ENCODE results near the gene STAT3.
"Not testable (repeated sequence)": the region's sequence is repeated elsewhere in the genome, so short reads cannot be mapped to it uniquely, and the experiment has no call there.

The STAT3 gene

DNA sequence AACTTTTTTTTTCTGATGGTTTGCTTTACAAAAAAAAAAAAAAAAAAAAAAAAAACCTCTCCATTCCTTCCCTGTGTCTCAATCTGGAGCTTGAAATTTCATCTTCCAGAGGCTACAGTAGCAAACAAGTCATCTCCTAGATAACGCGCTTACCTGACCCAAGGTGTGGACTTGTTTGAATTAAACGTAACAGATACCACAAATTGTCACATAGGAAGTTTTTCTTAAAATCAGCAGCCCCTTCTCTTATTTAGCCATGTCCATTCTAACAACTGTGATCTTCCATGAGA, 114.0 kb downstream of the STAT3 start:
- H3K4me3 ChIP-seq: peak overlapping the region in 1 of 7 experiments; percentile 84
- peak overlapping the region in 3 of 21 experiments; percentile 94 to 96 (median 94) for H3K27ac ChIP-seq

- H3K27ac ChIP-seq: peak overlapping the region in 7 of 21 experiments; percentile 0 to 96 (median 29)
Observed at GRCh38 chr17:42273474-42274252, 114.6 kb downstream of the STAT3 start.

DNA sequence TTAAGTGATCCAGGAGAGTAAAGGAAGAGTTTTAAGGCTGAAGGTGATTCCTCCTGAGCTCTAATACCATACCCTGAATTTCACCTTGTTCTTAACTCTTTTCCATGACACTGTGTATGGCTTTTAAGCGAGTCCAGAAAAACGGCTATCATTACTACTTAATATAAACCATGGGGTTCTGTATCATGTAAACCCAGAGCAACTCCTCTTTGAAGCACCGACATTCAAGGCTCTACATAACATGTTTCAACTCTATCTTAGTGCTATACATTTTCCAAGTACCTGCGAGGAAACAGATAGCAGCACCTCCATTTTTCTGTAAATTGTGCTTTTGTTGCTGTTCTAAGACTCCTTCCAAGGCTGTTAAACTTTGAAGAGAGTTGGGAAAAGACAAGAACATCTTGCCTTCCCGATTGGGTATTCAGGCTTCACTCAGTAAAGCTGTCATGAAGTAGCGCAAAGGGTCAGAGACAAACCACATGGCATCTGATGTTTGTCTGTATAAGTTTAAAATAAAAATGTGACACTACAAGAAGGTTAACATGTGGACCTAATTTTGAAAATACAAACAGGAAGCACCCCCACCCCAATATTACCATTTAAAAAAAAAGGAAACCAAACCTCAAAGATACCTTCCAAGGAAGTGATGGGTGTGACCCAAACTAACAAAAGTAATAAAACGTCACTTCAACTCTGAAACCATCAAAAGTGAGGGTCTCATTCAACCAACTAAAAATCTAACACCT, 115.9 kb downstream of the STAT3 start:
- no peak overlapping the region for H3K4me3 ChIP-seq
- peak overlapping the region in 9 of 21 experiments; percentile 0 to 96 (median 31) for H3K27ac ChIP-seq

More at GRCh38 chr17:42273474-42274252, 114.6 kb downstream of the STAT3 start:
- H3K4me3 ChIP-seq: peak overlapping the region in 1 of 7 experiments; percentile 84

GRCh38 chr17:42271779-42272035, 116.5 kb downstream of the STAT3 start:
- Histone ChIP-seq H3K4me3 (no peak overlapping the region), H3K27ac (peak overlapping the region in 5 of 21 experiments; percentile 11 to 96 (median 31))

- H3K27ac ChIP-seq: peak overlapping the region in 4 of 21 experiments; percentile 12 to 69 (median 22)
- H3K4me3 ChIP-seq: no peak overlapping the region
Observed at GRCh38 chr17:42271006-42271778, 117.0 kb downstream of the STAT3 start.

DNA sequence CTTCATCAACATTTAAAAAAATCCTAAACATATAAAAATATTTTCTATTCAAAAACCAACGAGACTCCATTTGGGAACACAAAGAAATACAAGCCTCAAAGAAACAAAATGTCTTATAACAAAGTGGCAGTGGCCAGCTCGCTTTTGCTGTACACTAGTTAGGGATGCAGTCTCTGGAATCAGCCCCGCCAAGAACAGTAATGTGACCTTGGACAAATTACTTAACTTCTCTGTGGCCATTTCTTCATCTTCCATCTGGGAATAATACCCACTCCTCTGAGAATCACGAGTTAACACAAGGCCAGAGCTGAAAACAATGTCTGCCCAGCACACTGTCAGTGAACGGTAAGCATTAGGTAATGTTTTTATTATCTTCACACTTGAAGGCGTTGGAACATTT, 117.6 kb downstream of the STAT3 start:
- H3K27ac ChIP-seq: peak overlapping the region in 4 of 21 experiments; percentile 12 to 69 (median 27)
- no peak overlapping the region for H3K4me3 ChIP-seq

- H3K27ac ChIP-seq: peak overlapping the region in 1 of 21 experiments; percentile 69
- no peak overlapping the region for H3K4me3 ChIP-seq
Observed at GRCh38 chr17:42270170-42270535, 118.1 kb downstream of the STAT3 start.

DNA sequence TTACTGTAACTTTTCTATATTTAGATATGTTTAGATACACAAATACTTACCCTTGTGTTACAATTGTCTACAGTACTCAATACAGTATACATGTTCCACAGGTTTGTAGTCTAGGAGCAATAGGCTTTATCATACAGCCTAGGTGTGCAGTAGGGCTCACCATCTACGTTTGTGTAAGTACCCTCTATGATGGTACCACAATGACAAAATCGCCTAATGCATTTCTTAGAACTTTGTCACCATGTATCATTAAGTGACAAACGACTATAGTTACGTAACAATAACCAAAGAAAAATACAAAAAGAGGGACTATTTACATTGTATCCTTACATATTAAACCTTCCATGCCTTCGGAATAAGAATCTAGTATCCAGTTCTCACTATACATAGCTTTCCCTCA, 120.0 kb downstream of the STAT3 start:
- H3K27ac ChIP-seq: peak overlapping the region in 1 of 21 experiments; percentile 12
- no peak overlapping the region for H3K4me3 ChIP-seq

GRCh38 chr17:42266918-42267766, 121.1 kb downstream of the STAT3 start:
- no peak overlapping the region for H3K4me3 ChIP-seq
- H3K27ac ChIP-seq: peak overlapping the region in 3 of 21 experiments; percentile 18 to 37 (median 28)

DNA sequence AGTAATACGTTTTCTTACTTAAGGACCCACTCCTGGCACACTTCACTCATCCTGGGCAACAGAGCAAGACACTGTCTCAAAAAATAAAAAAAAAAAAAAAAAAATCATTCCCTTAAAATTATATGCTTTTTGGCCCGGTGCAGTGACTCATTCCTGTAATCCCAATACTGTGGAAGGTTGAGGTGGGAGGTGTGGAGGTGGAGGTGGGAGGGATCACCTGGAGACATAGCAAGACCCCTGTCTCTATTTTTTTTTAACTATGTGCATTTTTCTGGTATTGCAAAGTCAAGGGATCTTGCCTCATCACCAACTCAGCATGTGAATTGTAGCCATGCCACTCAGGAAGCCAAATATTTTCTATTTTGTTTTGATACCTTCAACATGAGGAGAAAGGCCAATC, 121.8 kb downstream of the STAT3 start:
- H3K27ac ChIP-seq: peak overlapping the region in 3 of 21 experiments; percentile 18 to 37 (median 28)
- H3K4me3 ChIP-seq: no peak overlapping the region

DNA sequence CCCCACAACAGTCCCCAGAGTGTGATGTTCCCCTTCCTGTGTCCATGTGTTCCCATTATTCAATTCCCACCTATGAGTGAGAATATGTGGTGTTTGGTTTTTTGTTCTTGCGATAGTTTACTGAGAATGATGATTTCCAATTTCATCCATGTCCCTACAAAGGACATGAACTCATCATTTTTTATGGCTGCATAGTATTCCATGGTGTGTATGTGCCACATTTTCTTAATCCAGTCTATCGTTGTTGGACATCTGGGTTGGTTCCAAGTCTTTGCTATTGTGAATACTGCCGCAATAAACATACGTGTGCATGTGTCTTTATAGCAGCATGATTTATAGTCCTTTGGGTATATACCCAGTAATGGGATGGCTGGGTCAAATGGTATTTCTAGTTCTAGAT, 123.9 kb downstream of the STAT3 start:
- H3K27ac ChIP-seq, H3K4me3 ChIP-seq: not testable (repeated sequence)
